NCI-H748 (cell line): ENCODE results near the gene PITPNM3.
A peak's percentile ranks its signal among the peaks of the same experiment; 100 is the strongest.

Source experiments
- DNase-seq: peaks from one replicate; lab custom pipeline; 2025; ENCODE audit not compliant: unreplicated experiment; lab: John Stamatoyannopoulos, UW

Gene PITPNM3

GRCh38 chr17:6463616-6464445 lies 92.5 kb downstream of the PITPNM3 start:
- DNase-seq = no peak

DNA sequence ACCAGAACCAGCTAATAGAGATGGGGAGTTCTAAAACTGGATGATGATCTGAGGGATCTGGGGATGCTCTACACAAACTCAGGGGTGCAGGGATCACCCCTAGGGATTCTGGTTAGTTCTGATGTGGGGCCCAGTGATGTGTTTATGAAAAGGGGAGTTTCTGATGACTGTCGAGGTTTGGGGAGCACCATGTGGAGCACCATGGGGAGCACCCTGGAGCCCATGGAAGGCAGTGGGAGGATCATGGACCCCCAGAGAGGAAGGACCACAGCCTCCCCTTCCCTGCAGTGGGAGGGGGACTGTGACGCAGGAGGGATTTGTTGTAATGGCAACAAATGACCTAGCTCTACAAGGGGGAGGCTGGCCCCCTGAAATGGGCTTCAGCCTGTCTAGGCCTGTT lies 93.7 kb downstream of the PITPNM3 start:
- no peak for DNase-seq

- DNase-seq = no peak
Observed at GRCh38 chr17:6461792-6462524, 94.4 kb downstream of the PITPNM3 start.

DNA sequence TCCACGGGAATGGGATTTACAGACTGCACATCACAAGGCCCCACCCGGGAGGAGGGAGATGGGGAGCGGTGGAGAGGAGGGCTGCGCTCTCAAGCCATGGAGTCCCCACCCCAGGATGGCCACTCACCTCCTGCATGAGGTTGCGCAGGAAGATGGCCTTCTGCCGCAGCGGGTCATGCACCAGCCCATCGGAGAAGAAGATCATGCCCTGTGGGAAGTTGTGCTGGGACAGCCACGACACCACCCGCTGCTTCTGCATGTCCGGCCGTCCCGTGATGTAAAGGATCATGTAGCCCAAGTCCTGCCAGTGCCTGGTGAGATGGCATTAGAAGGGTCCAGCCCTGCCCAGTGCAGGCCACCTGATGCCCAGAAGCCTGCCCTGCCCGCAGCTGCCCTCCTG lies 95.1 kb downstream of the PITPNM3 start:
- DNase-seq = no peak

DNA sequence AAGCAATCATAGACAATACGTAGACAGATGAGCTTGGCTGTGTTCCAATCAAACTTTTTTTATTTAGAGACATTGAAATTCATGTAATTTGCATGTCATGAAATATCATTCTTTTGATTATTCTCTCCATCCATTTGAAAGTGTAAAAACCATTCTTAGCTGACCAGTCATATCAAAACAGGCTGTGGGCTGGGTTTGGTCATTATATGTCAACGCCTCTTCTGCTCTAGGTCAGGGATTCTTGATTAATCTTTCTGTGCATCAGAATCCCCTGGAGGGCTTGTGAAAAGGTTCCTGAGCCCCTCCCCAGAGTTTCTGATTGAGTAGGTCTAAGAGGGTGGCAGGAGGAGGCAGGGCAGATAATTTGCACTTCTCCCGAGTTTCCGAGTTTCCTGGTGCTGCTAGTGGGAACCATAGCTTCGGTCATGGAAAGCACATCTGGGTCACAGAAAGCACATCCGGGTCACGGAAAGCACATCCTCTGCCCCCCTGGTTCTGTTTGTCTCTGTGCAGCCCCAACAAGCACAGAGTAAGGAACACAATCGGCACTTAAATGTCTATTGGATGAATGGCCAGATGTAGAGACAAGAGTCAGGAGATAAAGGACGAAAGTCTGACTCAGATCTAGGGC lies 95.7 kb downstream of the PITPNM3 start:
- no peak for DNase-seq

DNA sequence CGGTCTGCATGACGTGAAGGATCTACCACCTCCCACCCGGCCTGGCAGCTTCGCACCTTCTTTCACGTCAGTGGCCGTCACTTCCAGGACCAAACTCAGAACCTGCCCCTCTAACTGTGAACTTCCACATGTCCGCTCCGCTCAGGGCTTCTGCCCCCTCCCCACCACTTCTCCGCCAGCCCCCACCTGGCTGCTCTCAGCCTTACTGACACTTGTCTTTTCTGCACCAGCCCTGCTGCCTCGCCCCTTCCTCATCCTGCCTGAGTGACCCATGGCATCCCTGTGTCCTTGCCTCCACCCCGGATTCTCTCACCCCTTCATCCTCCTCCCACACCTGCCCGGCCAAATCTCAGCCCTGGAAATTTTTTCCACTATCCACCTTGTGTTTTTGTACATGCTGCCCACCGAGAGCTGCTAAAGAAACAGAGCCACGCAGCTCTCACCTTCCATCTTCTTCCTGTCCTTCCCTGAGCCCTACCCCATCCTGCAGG lies 97.8 kb downstream of the PITPNM3 start:
- DNase-seq = no peak

DNA sequence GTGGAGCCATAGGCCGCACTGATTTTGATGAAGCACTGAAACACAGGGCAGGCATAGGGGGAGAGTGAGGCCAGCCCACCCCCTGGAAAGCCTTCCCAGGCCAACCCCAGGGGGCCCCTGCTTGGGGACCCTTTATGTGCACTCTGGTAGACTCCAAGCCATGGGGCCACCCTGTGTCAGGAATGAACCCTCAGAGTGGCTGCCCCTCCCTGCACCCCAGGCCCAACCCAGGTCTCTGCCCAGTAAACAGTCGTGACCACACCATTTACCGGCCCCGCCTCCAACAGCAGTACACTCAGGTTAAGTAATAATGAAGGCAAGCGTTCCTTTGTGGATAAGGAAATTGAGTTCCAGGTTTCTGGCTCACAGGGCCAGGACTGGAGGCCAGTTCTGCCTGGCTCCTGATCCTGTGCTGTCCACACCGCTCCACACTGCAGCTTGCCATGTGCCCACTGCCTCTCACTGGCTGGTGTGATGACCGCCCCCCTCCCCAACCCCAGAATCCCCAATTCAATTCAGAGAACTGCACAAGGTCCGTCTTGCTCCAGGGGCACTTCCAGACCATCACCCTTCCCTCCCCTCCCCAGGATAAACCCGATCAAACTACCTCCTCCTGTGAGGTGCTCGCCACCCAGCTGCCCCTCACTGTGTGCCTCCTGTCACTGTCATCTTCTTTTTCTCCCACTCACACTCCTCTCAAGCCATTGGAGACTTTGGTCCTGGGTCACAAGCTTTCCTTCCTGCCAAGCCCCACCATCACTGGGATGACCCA lies 98.5 kb downstream of the PITPNM3 start:
- no peak for DNase-seq

GRCh38 chr17:6456914-6457687 lies 99.3 kb downstream of the PITPNM3 start:
- no peak for DNase-seq

DNA sequence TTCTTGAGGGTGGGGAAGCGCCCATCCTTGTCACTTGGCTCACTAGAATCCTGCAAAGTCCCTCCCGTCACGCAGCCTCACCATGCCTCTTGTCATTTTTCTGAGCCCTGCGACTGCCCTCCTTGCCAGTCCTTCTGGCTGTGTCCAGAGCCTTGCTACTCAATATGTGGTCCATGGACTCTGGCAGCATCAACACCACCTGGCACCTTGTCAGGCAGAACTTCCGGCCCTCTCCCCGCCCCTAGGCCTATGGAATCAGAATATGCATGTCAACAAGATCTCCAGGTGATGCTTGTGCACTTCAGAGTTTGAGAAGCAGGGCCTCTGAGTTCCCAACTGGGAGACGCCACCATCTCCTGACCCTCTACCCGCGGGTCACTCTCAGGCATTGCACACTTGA lies 100.0 kb downstream of the PITPNM3 start:
- no peak for DNase-seq

- DNase-seq = peak; percentile 66
Observed at GRCh38 chr17:6455321-6455705, 101.0 kb downstream of the PITPNM3 start.

DNA sequence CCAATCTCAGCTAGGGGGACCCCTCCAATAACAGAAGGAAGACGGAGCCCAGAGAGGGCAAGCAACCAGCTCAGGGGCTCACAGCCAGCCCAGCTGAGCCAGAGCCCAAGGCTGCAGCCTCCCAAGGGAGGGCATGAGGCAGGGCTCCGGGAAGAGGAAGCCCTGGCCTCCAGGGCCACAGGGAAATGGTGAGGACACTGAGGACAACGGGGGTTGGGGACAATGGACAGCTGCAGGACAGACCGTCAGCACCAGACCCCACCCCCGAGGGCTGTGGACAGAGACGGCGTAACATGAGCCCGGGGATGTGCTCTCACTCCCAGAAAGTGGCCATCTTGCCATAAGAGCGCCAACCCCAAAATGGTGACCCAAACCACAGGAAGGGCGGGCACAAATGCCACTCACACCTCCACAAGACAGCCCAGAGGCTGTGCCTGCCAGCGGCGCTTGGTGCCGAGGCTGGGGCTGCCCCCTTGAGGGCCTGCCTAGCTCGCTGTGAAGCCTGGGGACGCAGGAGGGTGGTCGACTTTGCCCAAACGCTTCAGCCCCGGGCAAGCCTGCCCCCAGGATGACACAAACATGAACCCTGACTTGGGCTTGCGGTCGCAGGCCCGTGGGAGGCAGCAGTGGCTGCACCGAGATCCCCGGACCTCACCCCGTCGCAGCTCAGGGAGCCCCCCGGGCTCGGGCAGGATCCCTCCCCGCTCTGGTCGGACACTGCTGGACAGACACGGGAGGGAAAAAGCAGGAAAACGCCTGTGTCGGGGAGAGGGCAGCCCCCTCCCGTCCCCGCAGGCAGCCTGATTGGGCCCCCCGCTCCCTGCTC lies 101.6 kb downstream of the PITPNM3 start:
- DNase-seq = peak; percentile 29

DNA sequence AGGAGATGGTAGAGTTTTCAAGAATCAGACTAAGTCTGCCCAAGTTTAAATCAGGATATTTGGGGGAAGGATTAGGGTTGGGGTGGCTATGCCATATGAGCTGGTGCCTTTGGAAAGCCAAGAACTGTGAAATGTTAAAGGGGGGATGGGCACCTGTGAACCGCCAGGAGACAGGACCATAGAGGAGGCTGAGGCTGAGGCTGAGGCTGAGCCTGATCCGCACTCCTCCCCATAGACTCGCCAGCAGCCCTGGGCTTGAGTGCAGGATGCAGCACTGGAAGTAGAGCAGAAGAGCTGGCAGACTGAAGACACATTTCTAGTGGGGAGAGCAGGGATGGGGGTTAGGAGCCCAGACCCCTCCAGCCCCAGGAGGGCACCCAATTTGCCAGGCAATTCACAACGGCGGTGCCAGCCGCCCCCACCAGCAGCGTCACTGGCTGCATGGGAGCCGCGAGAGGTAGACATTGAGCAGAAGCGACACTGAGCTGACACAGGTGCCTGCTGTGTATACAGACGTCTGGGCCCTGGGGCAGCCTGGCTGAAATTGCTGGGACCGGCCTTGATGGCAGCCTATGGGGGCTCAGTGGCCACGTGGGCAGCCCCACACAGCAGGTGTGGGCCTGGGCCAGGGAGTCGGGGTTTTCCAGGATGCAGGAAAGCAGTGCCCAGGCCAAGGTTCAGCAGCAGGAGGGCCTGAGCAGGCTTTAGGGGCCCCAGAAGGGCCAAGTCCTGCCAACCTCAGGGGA lies 102.9 kb downstream of the PITPNM3 start:
- no peak for DNase-seq

- DNase-seq = no peak
Observed at GRCh38 chr17:6452471-6453266, 103.7 kb downstream of the PITPNM3 start.

DNA sequence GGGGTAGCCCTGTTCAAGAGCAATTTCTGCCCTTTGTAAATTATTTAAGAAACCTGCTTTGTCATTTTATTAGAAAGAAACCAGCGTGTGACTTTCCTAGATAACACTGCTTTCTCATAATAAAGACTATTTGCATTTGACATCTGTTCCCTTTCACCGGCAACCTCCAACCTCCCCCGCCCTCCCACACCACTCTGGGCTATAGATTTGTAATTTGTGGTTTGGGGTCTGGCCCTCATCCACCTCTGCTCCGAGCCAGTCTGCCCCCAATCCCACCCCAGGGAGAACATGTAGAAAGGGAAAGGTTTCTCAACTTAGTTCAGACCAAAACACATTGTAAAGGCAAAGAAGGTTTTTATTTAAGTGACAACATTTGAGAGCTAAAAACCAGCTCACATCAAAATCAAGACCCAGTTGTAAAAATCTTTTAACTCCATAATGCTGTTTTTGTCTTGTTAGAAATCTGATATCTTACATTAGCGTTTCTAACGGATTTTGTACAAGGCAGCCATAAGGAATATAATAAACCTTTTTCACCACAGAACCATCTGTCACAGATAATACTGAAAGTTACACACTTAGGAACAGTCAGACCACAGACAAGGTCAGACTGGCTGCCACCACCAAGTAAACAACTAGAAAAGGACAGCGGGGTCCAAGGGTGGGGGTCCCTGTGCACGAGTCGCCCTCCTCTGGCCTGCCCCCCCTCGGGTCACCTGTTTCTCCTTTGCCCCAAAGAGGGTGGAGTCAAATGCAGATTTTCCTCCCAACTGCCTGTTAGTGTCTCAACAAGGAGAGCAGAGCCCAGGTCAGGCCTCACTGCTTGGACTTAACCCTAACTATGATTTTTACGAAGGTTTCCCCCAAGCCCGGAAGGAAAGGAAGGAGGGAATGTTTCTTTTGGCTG lies 105.2 kb downstream of the PITPNM3 start:
- DNase-seq = no peak

GRCh38 chr17:6449307-6449706 lies 107.0 kb downstream of the PITPNM3 start:
- DNase-seq = no peak

DNA sequence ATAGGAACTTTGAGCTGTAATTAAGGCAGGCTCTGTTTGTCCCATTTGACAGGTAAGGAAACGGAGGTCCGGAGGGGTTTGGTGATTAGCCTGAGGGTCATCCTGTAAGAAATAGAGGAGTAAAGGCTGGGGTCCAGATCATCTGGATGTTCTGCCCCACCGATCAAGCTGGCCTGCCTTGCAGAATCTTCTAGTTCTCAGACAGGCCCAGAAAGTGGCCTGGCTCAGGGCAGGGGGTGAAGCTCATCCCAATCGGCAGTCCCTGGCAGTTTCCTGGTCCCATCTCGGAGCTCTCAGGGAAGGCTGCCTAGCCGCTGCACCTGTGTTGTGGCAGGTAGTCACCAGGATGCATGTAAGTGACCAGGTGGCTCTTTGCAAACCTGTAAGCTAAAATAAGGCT lies 107.9 kb downstream of the PITPNM3 start:
- DNase-seq = no peak

DNA sequence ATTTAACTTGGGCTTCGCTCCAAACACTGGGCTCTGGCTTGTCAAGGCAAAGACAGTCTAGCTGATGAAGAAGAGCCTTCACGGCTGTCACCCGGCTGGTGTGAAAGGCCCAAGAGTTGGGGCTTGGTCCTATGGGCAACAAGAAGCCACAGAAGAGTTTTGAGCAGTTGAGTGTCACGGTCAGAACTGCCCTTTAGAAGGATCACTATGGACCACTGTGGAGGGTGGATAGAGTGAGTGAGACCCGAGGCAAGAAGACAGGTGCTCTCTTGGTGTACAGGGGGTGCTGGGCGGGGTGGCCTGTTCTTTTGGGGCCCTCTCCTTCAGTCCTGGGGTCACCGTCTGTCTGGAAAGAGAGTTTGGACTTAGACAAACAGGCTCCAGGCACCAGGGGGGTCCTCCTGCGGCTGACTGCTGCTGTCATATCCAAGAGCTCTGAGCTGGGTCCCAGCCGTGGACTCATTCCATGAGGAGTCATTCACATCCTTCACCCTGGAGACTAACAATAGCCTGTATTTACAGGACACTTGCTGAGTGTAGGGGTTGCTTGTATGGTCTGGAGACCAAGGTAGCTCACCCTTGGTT lies 109.7 kb downstream of the PITPNM3 start:
- DNase-seq = no peak
